Body of pancreas (tissue), 4 donors: ENCODE data around the gene RAMP3.

ENCODE experiments used
- CTCF ChIP-seq, 7 experiments: fragments of 450-650 bp in 4 of 7; fragments of 200-600 bp in 3 of 7; sonication (generic) in 3 of 7; IDR thresholded peaks; one replicate each; pipeline ENCODE4 v1.5.1; 2016 to 2019; ENCODE audit warnings: antibody characterized with exemption in 7 of 7
- POLR2A ChIP-seq, 3 donors: fragments of 450-650 bp; IDR thresholded peaks; one replicate each; pipeline ENCODE4 v1.6.1; 2016; ENCODE audit warnings: antibody characterized with exemption in 3 of 3, mild to moderate bottlenecking in 2 of 3

GRCh38 chr7:45145881-45146280 is 11.7 kb upstream of the RAMP3 start:
- TF ChIP-seq CTCF (IDR thresholded peaks at IDR 0.05) (no peak), POLR2A (IDR thresholded peaks at IDR 0.05) (no peak)
